Vagina (tissue), 2 donors: ENCODE measurements around the gene CACNB2. TPM values are rescaled to one million over a fixed set of nuclear protein-coding genes. Genes with fewer than 3 reads are reported as not detected.

Experiments
- DNase-seq, 2 donors: peaks; one replicate each; pipeline ENCODE4 v3.0.0-alpha.2; 2017; ENCODE audit errors: extremely low spot score in 2 of 2
- H3K27ac ChIP-seq: fragments of 200-600 bp; sonication (generic); one replicate; pipeline ENCODE4 v1.5.1; 2019
- H3K27me3 ChIP-seq: fragments of 200-600 bp; sonication (generic); one replicate; pipeline ENCODE4 v1.5.1; 2019
- H3K36me3 ChIP-seq, 2 donors: fragments of 200-600 bp; sonication (generic); one replicate each; pipeline ENCODE4 v1.5.1; 2017 to 2019
- H3K4me1 ChIP-seq: fragments of 200-600 bp; sonication (generic); one replicate; pipeline ENCODE4 v1.5.1; 2019
- H3K4me3 ChIP-seq, 2 donors: fragments of 200-600 bp; sonication (generic); 1 replicate in 1 of 2; 2 replicates in 1 of 2; pipeline ENCODE4 v1.5.1; 2016 to 2019
- H3K9me3 ChIP-seq: fragments of 200-600 bp; sonication (generic); one replicate; pipeline ENCODE4 v1.5.1; 2019
- POLR2A ChIP-seq, 2 donors: fragments of 450-650 bp; IDR thresholded peaks; one replicate each; pipeline ENCODE4 v1.6.1; 2017; ENCODE audit warnings: antibody characterized with exemption in 2 of 2, mild to moderate bottlenecking in 2 of 2, moderate library complexity in 2 of 2
- POLR2AphosphoS5 ChIP-seq, 2 donors: sonication (generic); formaldehyde crosslinking; IDR thresholded peaks; one replicate each; pipeline ENCODE4 v1.9.0; 2017; ENCODE audit warnings: antibody characterized with exemption in 2 of 2, mild to moderate bottlenecking in 2 of 2, low read depth in 1 of 2; ENCODE audit not compliant: insufficient read depth in 1 of 2
- intact Hi-C: fragments of 100-400 bp; cut with DNase I; formaldehyde crosslinking; loops from one replicate; pipeline ENCODE4 v1.15.1; 2023
- total RNA-seq: library from RNA; depleted of rRNA; stranded (reverse); fragments of >200 nt; gene quantifications from one replicate; pipeline ENCODE4 v1.2.3, GENCODE V29; 2016
- TF ChIP-seq, protein P1 (sequence below), 3 experiments: fragments of 450-650 bp in 2 of 3; fragments of 200-600 bp in 1 of 3; sonication (generic) in 1 of 3; IDR thresholded peaks; one replicate each; pipeline ENCODE4 v1.5.1; 2017 to 2019; ENCODE audit warnings: antibody characterized with exemption in 3 of 3, mild to moderate bottlenecking in 2 of 3, moderate library complexity in 2 of 3

CACNB2 gene
- total RNA-seq, result 12.8 TPM

GRCh38 chr10:18140149-18140956 is at the start of gene CACNB2:
TSS of gene CACNB2 (plus strand) at chr10:18140424.
- peak in 1 of 2 donors; percentile 44 for TF ChIP-seq POLR2AphosphoS5 (IDR thresholded peaks at IDR 0.05; ENCODE audit: insufficient read depth in 1 of 2, low read depth in 1 of 2)
- TF ChIP-seq, protein P1, sequence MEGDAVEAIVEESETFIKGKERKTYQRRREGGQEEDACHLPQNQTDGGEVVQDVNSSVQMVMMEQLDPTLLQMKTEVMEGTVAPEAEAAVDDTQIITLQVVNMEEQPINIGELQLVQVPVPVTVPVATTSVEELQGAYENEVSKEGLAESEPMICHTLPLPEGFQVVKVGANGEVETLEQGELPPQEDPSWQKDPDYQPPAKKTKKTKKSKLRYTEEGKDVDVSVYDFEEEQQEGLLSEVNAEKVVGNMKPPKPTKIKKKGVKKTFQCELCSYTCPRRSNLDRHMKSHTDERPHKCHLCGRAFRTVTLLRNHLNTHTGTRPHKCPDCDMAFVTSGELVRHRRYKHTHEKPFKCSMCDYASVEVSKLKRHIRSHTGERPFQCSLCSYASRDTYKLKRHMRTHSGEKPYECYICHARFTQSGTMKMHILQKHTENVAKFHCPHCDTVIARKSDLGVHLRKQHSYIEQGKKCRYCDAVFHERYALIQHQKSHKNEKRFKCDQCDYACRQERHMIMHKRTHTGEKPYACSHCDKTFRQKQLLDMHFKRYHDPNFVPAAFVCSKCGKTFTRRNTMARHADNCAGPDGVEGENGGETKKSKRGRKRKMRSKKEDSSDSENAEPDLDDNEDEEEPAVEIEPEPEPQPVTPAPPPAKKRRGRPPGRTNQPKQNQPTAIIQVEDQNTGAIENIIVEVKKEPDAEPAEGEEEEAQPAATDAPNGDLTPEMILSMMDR (IDR thresholded peaks at IDR 0.05), result no peak
- peak in 1 of 2 donors; percentile 14 for TF ChIP-seq POLR2A (IDR thresholded peaks at IDR 0.05)
- Histone ChIP-seq H3K4me3 (peak within 1 kb of the TSS; percentile 45 to 68), H3K27ac (peak within 1 kb of the TSS; percentile 42), H3K9me3 (no peaks in the 10 kb centered on the region), H3K4me1 (peaks cover 8% of the 10 kb centered on the region), H3K27me3 (no peaks in the 10 kb centered on the region), H3K36me3 (no peaks in the 10 kb centered on the region)
- no peak for DNase-seq
- intact Hi-C loops, result no loop called here

- Histone ChIP-seq H3K27ac (no peak overlapping the region), H3K4me1 (no peaks in the 10 kb centered on the region), H3K36me3 (no peaks in the 10 kb centered on the region), H3K27me3 (no peaks in the 10 kb centered on the region), H3K9me3 (no peaks in the 10 kb centered on the region), H3K4me3 (no peak overlapping the region)
- TF ChIP-seq POLR2AphosphoS5 (IDR thresholded peaks at IDR 0.05; ENCODE audit: insufficient read depth in 1 of 2, low read depth in 1 of 2) (no peak), POLR2A (IDR thresholded peaks at IDR 0.05) (no peak)
- TF ChIP-seq, protein P1 (IDR thresholded peaks at IDR 0.05), result no peak
- no peak for DNase-seq
- intact Hi-C loops, result no loop called here
These were observed 45.9 kb upstream of the CACNB2 start for GRCh38 chr10:18094332-18094731.

GRCh38 chr10:18094793-18095192 is 45.4 kb upstream of the CACNB2 start:
- H3K4me3 ChIP-seq, result no peak overlapping the region
- intact Hi-C loops, result no loop called here
- TF ChIP-seq POLR2AphosphoS5 (IDR thresholded peaks at IDR 0.05; ENCODE audit: insufficient read depth in 1 of 2, low read depth in 1 of 2), result no peak
- TF ChIP-seq, protein P1 (IDR thresholded peaks at IDR 0.05), result no peak
- no peak for TF ChIP-seq POLR2A (IDR thresholded peaks at IDR 0.05)
- H3K4me1 ChIP-seq, result no peaks in the 10 kb centered on the region
- no peaks in the 10 kb centered on the region for H3K27me3 ChIP-seq
- H3K27ac ChIP-seq, result no peak overlapping the region
- no peak for DNase-seq
- no peaks in the 10 kb centered on the region for H3K36me3 ChIP-seq
- no peaks in the 10 kb centered on the region for H3K9me3 ChIP-seq

DNA sequence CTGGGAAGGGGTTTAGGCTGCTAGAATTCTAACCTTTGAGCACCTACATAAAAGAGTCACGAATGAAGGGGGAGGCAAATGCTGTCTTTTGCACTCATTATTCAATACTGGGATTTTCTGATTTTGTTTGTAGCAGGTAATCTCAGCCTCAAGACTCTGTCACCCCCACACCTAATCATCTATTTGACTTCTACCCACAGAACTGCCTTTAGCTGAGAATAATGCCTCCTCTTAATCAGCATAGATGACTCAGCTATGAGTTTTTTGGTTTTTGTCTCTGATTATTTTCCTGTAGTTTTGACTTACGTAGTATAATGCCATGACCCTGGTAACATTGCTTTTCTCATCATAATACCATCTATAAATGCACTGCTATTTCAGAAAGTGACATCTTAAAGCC is 42.7 kb upstream of the CACNB2 start:
- Histone ChIP-seq H3K27me3 (no peaks in the 10 kb centered on the region), H3K9me3 (no peaks in the 10 kb centered on the region), H3K4me1 (no peaks in the 10 kb centered on the region), H3K4me3 (no peak overlapping the region), H3K36me3 (no peaks in the 10 kb centered on the region), H3K27ac (no peak overlapping the region)
- no peak for DNase-seq
- intact Hi-C loops, result no loop called here
- TF ChIP-seq POLR2A (IDR thresholded peaks at IDR 0.05), result no peak
- TF ChIP-seq, protein P1 (IDR thresholded peaks at IDR 0.05), result no peak
- TF ChIP-seq POLR2AphosphoS5 (IDR thresholded peaks at IDR 0.05; ENCODE audit: insufficient read depth in 1 of 2, low read depth in 1 of 2), result no peak

DNA sequence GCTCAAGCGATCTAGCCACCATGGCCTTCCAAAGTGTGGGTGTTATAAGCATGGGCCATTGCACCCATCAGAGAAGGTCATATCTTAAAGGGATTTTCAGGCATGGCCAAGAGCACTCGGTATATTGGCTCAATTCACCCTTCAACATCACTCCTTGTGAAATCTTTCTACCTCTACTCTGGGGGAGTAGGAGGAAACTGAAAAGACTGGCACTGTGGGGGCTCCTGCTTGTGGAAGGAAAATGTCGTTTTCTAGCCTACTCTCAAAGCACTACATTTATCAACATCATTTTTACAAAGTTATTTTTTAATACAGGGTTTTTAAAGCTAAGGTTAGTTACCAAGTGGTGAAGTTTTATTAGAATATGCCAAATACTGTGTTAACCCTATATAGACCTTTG is 42.0 kb upstream of the CACNB2 start:
- TF ChIP-seq POLR2A (IDR thresholded peaks at IDR 0.05), result no peak
- no peak for TF ChIP-seq POLR2AphosphoS5 (IDR thresholded peaks at IDR 0.05; ENCODE audit: insufficient read depth in 1 of 2, low read depth in 1 of 2)
- TF ChIP-seq, protein P1 (IDR thresholded peaks at IDR 0.05), result no peak
- intact Hi-C loops, result no loop called here
- DNase-seq, result no peak
- H3K4me3 ChIP-seq, result no peak overlapping the region
- no peaks in the 10 kb centered on the region for H3K36me3 ChIP-seq
- no peaks in the 10 kb centered on the region for H3K9me3 ChIP-seq
- no peaks in the 10 kb centered on the region for H3K27me3 ChIP-seq
- H3K4me1 ChIP-seq, result no peaks in the 10 kb centered on the region
- no peak overlapping the region for H3K27ac ChIP-seq
